Activated CD4-positive, alpha-beta T cell treated with anti-CD3 and anti-CD28 coated beads, Interleukin-2, Interleukin-6, amounts not matched to agents 100 ng/mL and 50 ng/mL, durations not matched to agents 16 hours and 8 hours (primary cell): ENCODE data around the gene RASA1.
A peak's percentile ranks its signal among the peaks of the same experiment; 100 is the strongest.

Source experiments
- DNase-seq: peaks from one replicate; pipeline ENCODE4 v3.0.0-alpha.2; 2020

The RASA1 gene

DNA sequence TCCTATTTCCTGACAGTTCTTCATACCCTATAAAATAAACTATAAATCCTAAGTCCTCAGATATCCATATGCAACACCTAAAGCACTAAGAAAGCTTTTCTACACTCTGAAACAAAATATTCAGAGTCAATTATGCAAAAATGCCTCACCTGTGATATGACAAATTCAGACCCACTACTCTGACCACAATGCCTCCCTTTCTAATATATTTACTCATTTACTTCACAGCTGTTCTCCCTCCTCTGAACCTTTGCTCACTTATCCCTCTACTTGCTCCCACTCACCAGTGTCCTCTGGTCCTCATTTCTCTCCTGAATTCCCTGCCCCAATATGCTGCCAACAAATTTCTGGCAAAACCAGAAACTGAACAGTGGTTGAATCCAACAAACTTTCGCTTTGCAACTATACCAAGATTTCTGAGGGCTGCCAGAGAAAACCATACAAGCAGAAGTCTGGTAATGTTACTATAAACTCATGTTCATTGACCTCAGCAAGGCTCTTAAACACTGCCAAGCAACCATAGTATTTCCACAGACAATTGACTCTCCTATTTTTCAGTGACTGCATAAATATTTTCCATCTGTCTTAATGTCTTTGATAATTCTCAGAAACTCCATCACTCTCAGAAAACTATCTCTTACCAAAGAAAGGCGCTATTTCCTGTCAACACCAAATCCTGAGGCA, 137.9 kb downstream of the RASA1 start:
- no peak for DNase-seq

DNA sequence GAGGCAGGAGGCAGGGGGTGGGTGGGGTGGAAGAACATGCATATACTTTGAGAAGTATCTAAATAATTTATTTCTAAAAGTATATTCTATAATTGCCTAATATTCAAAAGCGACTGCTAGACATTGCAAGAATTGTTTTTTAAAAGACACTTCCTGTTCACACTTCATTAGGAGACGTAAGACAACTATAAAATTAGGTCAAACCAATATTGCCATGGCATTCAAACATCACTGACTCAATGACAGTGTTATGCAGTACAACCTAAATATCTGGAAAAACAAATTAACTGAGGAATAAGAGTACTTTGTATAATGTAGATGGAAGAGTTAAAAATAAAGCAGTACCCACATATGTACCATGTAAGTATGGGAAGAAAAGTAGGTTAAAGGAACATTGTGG, 140.5 kb downstream of the RASA1 start:
- DNase-seq = no peak

DNA sequence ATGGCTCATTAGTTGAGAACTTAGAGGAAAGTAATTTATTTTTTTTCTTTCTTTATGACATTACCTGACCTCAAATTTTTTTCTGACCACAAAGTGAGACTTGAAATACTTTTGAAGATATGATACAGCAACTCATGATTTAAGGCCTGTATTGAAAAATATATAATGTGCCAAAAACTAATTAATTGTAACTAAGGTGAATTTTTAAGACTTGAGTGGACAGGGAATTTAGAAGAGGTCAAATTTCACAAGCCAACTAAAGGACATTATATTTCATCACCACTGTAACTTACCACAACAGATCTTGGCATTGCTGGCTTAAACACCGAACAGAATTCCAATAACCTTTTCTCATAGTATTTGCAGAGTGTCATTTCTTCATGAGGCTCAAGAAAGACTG, 143.2 kb downstream of the RASA1 start:
- no peak for DNase-seq

DNA sequence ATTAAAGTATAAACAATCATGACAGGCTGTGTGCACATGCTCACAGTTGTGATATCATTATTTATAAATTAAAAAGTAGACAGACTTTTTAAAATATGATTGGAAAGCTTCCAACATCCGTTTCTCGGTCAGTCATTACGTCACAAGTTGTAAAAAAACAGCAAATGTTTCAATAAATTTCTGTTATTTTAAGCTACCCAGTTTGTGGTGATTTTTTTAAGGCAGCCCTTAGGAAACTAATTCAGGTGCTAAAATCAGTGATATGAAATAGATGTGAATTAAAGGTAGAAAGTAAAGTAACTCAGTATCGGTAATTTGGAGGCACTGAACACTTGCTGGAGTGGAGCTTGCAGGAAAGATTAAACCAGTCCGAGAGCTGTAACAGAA, 143.9 kb downstream of the RASA1 start:
- DNase-seq = no peak

DNA sequence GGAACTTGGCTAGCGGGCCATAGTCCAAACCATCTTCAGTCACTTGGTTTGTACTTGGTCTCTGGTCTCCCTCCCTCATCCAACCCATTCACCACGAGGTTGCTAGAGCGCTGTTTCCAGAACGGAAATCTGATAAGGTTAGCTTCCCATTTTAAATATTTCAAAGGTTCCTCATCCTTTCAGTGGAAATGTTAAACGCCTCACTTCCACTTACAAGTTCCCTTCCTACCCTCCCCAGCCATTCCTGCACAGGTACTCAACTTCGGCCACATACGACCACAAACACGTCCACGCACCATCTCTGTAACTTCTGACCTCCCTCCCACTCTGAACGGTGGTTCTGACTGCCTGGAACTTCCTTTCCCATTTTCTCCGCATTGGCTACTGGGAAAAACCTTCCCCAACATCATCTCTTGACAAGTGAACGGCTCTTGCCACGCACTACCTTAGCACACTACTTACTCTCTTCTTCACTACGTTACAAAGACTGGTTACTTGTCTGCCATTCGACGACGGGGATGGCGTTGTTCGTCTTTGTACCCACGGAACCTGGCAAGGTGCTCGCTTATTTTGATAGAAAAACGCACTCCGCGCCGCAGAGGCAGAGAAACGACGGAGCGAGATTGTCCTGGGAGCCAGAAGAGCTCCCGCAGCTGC, 144.4 kb downstream of the RASA1 start:
- DNase-seq = peak; percentile 32

DNA sequence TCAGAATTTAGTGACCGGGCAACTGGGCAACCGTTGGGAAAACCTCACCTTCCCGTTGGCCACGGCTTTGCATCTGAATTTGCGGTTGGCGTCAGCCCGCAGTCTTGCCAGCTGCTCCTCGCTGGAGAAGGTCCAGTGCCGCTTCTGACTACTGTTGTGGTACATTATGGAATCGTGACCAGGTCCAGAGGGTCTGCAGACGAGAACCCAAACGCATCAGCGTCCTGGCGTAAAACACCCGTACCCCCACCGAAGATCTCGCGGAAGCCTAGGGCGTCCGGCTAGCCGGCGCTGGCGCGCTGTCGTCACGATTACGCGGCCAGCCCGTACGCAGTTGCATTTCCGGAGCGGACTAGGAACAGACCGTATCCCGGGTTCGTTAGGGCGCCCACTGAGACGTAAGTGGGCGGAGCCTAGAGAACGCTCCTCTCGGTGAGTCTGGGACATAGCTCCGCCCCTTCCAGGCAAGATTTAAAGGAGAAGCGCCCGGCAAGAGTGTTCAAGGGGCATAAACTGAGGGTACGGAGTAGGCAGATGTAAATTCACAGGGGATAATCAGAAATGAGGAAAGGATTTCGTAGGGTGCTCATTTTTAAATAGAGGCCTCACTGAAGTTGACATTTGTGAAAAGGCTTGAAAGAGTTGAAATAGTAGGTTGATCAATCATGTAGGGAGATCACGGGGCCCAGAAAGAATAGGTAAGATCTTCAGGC, 145.1 kb downstream of the RASA1 start, which contains the start of gene CCNH:
TSS of gene CCNH (minus strand) at position 301 of the 713 bp plus-strand sequence. CDS start at position 165, 136 bp downstream.
- peak; percentile 98 for DNase-seq

DNA sequence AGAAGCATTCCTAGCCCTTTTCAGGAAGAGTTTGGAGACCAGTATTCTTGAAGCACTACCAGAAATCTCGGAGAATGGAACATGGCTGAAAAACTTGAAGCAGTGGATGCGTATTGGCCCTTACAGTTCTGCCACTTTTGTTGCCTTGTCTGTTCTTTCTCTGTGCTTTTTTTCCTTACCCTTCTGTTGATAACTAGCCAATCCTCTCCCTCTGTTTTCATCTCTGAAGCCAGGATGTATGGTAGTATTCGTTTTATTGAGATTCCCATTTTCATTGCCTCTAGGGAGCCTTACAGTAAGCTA, 145.6 kb downstream of the RASA1 start:
- DNase-seq = no peak

DNA sequence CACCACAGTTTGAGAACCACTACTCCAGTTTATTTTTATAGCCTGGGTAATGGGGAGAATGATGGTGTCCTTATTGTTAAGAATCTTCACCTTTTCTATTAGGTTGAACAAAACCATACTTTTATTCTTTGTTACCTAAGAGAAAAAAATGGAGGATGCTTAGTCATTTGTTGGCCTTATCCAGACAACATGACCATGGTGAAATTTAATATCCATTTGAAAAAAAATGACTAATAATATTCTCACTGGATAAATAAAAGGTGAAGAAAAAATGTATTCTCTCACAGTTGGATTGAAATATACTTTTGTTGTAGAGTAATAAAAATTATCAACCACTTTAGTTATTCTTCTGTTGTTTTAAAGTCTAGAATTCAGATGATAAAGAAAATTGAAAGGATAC, 150.8 kb downstream of the RASA1 start:
- no peak for DNase-seq

DNA sequence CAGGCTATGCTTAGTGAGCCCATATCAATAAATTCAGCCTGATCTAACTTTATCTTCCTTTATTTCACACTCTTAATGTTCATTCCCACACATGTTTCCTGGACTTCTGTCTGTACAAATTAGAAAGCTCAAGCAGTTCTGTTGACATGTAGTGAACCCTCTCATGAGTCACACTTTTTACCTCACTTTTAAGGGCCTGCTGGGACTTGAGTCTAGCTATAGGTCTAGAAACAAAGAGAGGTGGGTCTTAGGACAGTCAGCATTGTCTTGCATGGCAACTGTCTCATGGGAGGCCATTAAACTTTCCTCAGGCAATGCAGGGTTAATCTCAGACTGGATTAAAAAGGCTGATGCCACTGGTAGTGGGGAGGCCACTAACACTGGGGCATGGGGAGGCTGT, 153.6 kb downstream of the RASA1 start:
- no peak for DNase-seq

DNA sequence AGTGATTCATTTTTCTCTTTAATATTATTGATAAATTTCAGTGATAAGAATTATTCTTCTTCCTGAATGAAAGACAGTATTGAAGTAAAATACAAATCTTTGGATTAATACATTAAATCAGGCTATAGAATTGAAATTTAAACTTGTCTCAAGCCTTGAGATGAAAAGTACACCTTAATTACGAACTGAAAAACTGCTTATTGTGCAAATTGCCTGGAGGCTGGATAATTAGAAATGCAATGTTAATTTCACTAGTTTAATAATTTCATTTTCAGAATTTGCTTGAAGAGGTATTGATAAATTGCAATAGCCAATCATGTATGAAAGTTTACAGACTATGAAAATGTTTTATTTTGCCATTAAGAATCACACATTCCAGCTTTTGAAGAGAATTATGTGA, 156.1 kb downstream of the RASA1 start:
- no peak for DNase-seq

DNA sequence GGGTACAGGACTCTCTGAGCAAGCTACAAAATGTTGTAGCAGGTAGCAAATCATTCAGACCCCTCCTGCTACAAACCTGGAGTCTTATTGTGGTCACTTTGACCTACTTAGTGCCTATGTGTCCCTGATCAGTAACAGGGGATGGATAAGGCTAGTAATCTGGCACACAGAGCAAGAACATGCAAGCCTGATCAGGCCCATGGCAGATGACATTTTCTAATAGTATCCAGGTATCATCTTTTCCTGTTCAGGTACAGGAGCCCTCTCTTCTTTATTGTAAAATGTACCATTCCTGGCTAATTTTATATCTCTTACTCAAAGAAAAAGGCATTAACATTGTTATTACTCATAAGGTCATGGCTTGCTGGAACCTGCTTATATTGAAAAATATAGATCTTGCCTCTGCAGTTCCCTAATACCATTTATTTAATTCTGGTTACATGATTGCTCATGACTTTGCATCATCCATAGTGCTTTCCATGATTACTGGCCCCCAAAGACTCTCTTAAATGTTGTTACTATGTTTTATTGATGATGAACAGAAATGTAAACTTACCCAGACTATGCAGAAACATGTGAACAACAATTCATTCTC, 163.3 kb downstream of the RASA1 start:
- no peak for DNase-seq

DNA sequence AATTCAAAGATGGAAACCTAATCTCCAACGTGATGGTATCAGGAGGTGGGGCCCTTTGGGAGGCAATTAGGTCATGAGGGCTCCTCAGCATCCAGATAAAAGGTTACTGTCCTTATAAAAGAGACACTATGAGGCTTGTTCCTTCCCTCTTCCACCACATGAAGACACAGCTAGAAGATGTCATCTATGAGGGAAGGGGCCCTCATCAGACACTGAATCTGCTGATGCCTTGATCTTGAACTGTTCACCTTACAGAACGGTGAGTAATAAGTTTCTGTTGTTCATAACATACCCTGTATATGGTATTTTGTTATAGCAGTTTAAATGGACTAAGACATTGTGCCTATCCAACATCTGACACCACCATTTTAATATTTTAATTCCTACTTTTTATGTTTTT, 164.8 kb downstream of the RASA1 start:
- no peak for DNase-seq

DNA sequence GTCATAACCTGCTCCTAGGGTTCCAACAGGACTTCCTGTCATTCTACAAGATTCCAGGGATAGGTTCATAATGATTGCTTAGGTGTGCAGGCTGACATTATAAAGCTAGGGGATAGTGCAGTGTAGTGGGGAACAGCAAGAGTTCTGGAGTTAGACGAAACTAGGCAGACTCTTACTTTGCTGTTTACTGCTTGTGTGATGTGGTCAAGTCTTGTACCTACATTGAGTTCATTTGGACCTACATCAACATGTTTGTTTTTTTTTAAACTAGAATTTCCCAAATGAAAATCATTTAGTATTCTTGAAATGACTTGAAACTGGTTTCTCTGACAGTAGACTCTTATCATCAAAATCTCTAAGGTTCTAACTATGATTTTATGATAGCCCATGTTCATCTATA, 166.3 kb downstream of the RASA1 start:
- no peak for DNase-seq

DNA sequence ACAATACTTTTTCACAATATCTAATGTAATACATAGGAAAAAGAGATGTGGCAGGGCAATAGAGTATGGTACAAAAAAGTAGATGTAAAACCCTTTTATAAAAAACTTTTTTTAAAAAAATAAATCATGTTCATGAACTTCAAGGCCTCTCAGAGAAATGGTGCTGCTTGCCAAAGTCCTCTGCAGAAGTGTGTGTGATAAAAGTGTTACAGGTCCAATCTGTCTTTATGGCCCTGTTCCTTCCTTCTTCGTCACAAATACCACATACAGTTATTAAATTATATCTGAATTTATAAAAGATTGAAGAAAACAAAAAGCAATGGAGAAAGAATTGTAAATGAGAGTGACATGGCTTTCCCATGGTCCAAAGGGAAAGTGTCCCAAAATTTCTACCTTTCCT, 166.8 kb downstream of the RASA1 start:
- no peak for DNase-seq

DNA sequence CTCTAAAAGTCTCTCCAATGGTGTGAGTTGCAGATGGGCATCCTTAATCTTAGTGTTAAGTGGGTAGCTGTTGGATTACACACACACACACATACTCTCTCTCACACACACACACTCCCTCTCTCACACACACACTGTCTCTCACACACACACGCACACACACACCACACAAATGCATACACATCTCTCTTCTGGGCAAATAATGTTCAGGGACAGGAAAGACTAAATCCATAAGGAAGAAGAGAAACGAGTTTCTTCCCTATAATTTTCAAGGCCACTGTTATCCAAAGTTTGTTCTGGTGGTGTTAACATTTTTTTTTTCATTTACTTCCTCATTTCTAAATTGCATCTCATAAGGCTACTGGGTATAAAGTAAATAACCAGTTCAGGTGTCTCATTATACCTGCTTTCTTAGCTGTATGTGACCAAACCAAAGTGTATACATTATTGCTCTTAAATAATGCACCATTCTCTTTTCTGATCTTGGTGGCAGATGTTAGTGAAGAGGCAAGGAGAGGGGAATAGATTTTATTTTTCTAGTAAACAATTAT, 167.5 kb downstream of the RASA1 start:
- DNase-seq = no peak

DNA sequence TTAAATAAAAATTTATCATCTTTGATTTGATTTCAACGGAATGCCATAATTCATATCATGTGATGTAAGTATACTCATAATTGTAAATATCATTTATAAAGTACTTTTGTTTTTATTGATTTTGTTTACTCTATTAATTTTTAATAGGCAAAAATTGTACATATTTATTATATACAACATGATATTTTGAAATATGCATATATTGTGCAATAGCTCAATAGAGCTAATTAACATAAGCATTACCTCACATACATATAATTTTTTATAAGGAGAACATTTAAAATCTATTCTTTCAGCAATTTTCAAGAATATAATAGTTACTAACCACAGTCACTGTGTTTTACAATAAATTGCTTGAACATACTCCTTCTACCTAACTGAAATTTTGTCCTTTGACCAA, 170.0 kb downstream of the RASA1 start:
- no peak for DNase-seq

DNA sequence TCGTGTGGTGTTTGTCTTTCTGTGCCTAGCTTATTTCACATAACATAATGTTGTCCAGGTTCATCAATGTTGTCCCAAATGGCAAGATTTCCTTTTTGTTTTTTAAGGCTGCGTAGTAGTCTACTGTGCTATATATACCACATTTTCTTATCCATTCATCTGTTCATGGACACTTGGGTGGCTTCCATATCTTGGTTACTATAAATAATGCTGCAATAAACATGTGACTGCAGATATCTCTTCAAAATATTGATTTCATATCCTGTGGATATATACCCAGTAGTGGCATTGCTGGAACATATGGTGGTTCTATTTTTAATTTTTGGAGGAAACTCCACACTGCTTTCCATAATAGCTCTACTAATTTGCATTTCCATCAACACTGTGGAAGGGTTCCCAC, 170.5 kb downstream of the RASA1 start:
- no peak for DNase-seq
